Measurements from ENCODE around the gene SMG5.
A peak's percentile ranks its signal among the peaks of the same experiment; 100 is the strongest.

The SMG5 gene

GRCh38 chr1:156291226-156292061 is 8.8 kb upstream of the SMG5 start:
- DNase-seq (ENCODE audit: low read depth in 1 of 2, low spot score in 1 of 2), result no peak
- TF ChIP-seq JUND (IDR thresholded peaks at IDR 0.05; ENCODE audit: low read depth), result no peak
- in situ Hi-C loops (cut with HindIII; ENCODE audit: low pct_unique_long_range_greater_than_20kb, low sequenced_read_pairs), result no loop called here

GRCh38 chr1:156289857-156290256 is 7.2 kb upstream of the SMG5 start:
- in situ Hi-C loops (cut with HindIII; ENCODE audit: low pct_unique_long_range_greater_than_20kb, low sequenced_read_pairs), result no loop called here
- DNase-seq (ENCODE audit: low read depth in 1 of 2, low spot score in 1 of 2), result no peak
- no peak for TF ChIP-seq JUND (IDR thresholded peaks at IDR 0.05; ENCODE audit: low read depth)

GRCh38 chr1:156286061-156286460 is 3.4 kb upstream of the SMG5 start:
- in situ Hi-C loops (cut with HindIII; ENCODE audit: low pct_unique_long_range_greater_than_20kb, low sequenced_read_pairs), result no loop called here
- DNase-seq (ENCODE audit: low read depth in 1 of 2, low spot score in 1 of 2), result no peak
- TF ChIP-seq JUND (IDR thresholded peaks at IDR 0.05; ENCODE audit: low read depth), result no peak

GRCh38 chr1:156285437-156285836 is 2.8 kb upstream of the SMG5 start:
- in situ Hi-C loops (cut with HindIII; ENCODE audit: low pct_unique_long_range_greater_than_20kb, low sequenced_read_pairs), result no loop called here
- no peak for DNase-seq (ENCODE audit: low read depth in 1 of 2, low spot score in 1 of 2)
- TF ChIP-seq JUND (IDR thresholded peaks at IDR 0.05; ENCODE audit: low read depth), result no peak

GRCh38 chr1:156284757-156285156 is 2.1 kb upstream of the SMG5 start:
- no peak for TF ChIP-seq JUND (IDR thresholded peaks at IDR 0.05; ENCODE audit: low read depth)
- no peak for DNase-seq (ENCODE audit: low read depth in 1 of 2, low spot score in 1 of 2)
- in situ Hi-C loops (cut with HindIII; ENCODE audit: low pct_unique_long_range_greater_than_20kb, low sequenced_read_pairs), result no loop called here

GRCh38 chr1:156284112-156284511 is 1.5 kb upstream of the SMG5 start, which contains the start of gene TMEM79:
TSS of gene TMEM79 (plus strand) at chr1:156284325. CDS start at chr1:156285227, 902 bp downstream.
- no peak for TF ChIP-seq JUND (IDR thresholded peaks at IDR 0.05; ENCODE audit: low read depth)
- in situ Hi-C loops (cut with HindIII; ENCODE audit: low pct_unique_long_range_greater_than_20kb, low sequenced_read_pairs), result no loop called here

GRCh38 chr1:156283521-156283920 is 896 bp upstream of the SMG5 start:
- no peak for TF ChIP-seq JUND (IDR thresholded peaks at IDR 0.05; ENCODE audit: low read depth)
- in situ Hi-C loops (cut with HindIII; ENCODE audit: low pct_unique_long_range_greater_than_20kb, low sequenced_read_pairs), result no loop called here
- no peak for DNase-seq (ENCODE audit: low read depth in 1 of 2, low spot score in 1 of 2)

More at GRCh38 chr1:156284112-156284511, 1.5 kb upstream of the SMG5 start, which contains the start of gene TMEM79:
- DNase-seq (ENCODE audit: low read depth in 1 of 2, low spot score in 1 of 2), result peak; percentile 78 to 93

- TF ChIP-seq JUND (IDR thresholded peaks at IDR 0.05; ENCODE audit: low read depth), result no peak
- in situ Hi-C loops (cut with HindIII; ENCODE audit: low pct_unique_long_range_greater_than_20kb, low sequenced_read_pairs), result no loop called here
Observed at GRCh38 chr1:156281693-156282478, 739 bp downstream of the SMG5 start.

GRCh38 chr1:156281281-156281680 is 1.3 kb downstream of the SMG5 start:
- TF ChIP-seq JUND (IDR thresholded peaks at IDR 0.05; ENCODE audit: low read depth), result no peak
- DNase-seq (ENCODE audit: low read depth in 1 of 2, low spot score in 1 of 2), result no peak
- in situ Hi-C loops (cut with HindIII; ENCODE audit: low pct_unique_long_range_greater_than_20kb, low sequenced_read_pairs), result no loop called here

More at GRCh38 chr1:156281693-156282478, 739 bp downstream of the SMG5 start:
- peak in 1 of 2 experiments; percentile 73 for DNase-seq (ENCODE audit: low read depth in 1 of 2, low spot score in 1 of 2)

GRCh38 chr1:156279837-156280236 is 2.8 kb downstream of the SMG5 start:
- no peak for DNase-seq (ENCODE audit: low read depth in 1 of 2, low spot score in 1 of 2)
- no peak for TF ChIP-seq JUND (IDR thresholded peaks at IDR 0.05; ENCODE audit: low read depth)
- in situ Hi-C loops (cut with HindIII; ENCODE audit: low pct_unique_long_range_greater_than_20kb, low sequenced_read_pairs), result no loop called here

- DNase-seq (ENCODE audit: low read depth in 1 of 2, low spot score in 1 of 2), result no peak
- in situ Hi-C loops (cut with HindIII; ENCODE audit: low pct_unique_long_range_greater_than_20kb, low sequenced_read_pairs), result no loop called here
- TF ChIP-seq JUND (IDR thresholded peaks at IDR 0.05; ENCODE audit: low read depth), result no peak
Observed at GRCh38 chr1:156276966-156277381, 5.7 kb downstream of the SMG5 start.

GRCh38 chr1:156276532-156276931 is 6.1 kb downstream of the SMG5 start:
- in situ Hi-C loops (cut with HindIII; ENCODE audit: low pct_unique_long_range_greater_than_20kb, low sequenced_read_pairs), result no loop called here
- no peak for DNase-seq (ENCODE audit: low read depth in 1 of 2, low spot score in 1 of 2)
- no peak for TF ChIP-seq JUND (IDR thresholded peaks at IDR 0.05; ENCODE audit: low read depth)

- no peak for TF ChIP-seq JUND (IDR thresholded peaks at IDR 0.05; ENCODE audit: low read depth)
- DNase-seq (ENCODE audit: low read depth in 1 of 2, low spot score in 1 of 2), result no peak
- in situ Hi-C loops (cut with HindIII; ENCODE audit: low pct_unique_long_range_greater_than_20kb, low sequenced_read_pairs), result no loop called here
Observed at GRCh38 chr1:156270314-156270713, 12.3 kb downstream of the SMG5 start.

Data from T47D (cell line).